CD4-positive, alpha-beta T cell treated with Interleukin-10 for 1 hour (primary cell): Measurements from ENCODE around the gene RALGPS2.
"Not testable (repeated sequence)": the region's sequence is repeated elsewhere in the genome, so short reads cannot be mapped to it uniquely, and the experiment has no call there.

Source experiments
- DNase-seq: peaks from one replicate; pipeline ENCODE4 v3.0.0-alpha.2; 2020

Gene RALGPS2

GRCh38 chr1:178725466-178726086 lies 532 bp downstream of the RALGPS2 start:
- DNase-seq = no peak

GRCh38 chr1:178726087-178726517 lies 1.1 kb downstream of the RALGPS2 start:
- DNase-seq = peak; percentile 68

DNA sequence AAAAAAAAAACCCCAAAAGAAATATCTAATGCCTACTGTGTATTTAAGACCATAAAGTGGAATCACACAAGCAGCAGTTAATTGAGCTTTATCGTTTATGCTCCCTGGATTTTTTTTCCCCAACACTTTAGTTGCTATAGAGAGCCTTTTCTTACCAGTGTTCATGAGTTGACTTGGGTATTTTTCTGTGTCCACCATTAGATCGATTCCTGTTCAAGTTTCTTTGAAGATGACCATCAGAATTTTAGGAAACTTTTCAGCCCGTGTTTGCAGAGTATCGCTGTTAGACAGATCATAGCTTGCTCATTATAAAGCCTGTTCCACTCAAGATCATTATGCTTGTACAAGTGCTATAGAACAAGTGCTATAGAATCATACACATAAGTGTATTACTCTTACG lies 1.5 kb downstream of the RALGPS2 start:
- DNase-seq = no peak

DNA sequence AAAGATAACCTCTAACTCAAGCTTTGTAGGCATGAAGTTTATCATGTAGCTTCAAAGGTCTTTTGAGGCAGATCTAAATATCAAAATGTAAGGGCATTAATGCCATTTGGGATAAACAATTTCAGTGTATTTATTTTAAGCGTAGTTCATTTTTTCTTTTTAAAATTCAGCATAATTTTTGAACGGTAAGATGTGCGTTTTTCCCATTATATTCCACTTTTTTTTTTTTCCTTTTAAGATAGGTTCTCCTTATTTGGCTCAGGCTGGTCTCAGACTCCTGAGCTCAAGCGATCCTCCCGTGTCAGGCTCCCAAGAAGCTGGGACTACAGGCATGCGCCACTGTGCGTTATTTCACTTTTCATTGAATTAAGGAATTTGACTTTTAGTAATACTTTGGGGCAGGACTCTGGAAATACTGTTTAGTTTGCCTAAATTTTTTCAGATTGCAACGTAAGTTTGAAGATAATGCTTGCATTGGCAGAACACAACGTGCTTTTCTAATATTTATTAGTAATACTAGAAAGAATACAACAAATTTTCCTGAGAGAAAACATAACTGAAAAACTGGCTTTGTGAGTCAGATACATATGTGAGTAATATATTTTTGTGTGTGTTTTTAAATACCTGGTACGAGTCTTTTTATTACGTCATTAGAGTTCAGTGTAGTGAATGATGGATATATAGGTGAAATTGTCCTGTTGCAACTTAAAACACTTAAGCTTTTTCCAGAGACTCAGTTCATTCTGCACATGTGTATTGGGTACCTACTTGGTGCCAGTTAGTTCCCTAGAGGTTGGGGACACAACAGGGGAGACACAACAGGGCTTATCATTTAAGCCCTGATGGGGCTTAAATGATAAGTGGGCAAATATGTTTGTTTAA lies 2.2 kb downstream of the RALGPS2 start:
- no peak for DNase-seq

DNA sequence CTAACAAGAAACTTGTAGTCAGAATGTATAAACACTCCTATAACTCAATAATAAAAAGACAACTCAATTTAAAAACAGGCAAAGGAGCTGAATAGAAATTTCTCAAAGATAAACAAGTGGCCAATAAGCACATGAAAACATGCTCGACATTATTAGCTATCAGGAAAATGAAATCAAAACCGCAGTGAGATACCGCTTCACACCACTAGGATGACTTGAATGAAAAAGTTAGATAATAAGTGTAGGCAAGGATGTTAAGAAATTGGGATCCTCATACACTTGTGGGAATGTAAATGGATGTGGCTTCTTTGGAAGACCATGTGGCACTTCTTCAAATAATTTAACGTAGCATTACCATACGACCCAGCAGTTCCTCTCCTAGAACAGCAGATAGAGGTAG lies 8.9 kb downstream of the RALGPS2 start:
- no peak for DNase-seq

DNA sequence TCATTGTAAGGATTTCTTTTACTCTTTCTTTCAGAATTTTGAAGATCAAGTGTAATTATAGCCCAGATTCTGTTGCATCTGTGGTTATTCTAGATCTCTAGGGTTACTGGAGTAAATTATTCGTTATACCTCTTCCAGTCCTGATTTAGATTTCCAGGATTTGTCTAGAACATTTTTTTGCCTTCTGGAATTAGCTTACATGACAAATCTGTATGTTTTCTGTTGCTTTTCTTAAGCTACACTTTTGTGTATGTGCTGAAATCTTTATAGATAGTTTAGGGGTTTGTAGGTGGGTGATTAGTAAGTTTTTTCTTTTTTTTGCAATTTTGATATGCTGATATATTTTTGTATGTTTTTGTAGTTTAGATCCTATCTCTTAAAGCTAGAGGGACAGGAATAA lies 13.7 kb downstream of the RALGPS2 start:
- DNase-seq = no peak

DNA sequence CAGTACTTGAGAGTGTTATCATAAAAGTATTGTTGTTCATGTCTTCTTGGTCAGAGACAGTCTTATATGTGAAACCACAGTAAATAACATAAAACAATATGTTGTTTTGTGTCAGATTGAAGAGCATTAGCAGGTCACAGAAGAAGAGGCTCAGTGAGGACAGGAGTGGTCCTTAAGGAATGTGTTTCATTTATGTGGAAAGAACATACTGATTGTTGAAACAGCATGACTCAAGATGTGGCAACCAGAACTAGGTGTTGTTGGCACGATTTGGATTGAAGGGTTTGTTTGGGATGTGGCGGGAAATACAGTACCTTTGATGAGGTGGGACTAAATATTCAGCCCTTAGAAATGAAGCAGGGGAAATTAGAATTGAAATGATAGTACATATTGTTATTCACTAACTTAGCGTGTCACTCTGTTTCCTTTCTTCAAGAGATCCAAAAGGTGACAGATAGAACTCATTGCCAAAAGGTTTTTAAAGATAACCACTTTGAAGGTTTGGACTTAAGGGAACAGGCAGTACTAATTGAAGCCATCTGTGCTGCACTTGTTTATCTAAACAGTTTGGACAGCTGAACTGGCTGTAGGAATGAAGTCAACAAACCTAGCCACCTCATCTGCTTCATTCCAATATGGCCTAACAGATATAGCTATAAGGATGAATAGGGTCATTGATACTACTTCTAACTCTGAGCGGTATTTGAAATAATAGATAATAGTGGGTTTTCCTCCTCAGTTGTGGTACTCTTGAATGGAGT lies 14.4 kb downstream of the RALGPS2 start:
- DNase-seq = no peak

GRCh38 chr1:178740491-178740890 lies 15.4 kb downstream of the RALGPS2 start:
- no peak for DNase-seq

DNA sequence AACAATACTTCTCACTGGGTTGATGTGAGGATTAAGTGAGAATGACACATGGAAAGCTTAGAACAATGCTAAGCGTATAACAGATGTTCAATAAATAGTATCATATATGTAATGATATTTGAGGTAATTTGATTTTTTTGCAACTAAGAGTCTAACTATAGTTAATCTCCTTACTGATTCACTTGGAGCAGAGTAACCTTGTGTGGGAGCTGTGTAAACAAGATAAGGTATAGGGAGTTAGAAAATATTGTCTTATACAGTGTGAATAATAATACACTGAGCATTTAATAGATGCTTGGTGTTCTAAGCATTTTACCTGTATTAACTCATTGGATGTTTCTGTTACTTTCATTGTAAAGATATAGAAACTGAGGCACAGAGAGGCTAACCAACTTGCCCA lies 15.9 kb downstream of the RALGPS2 start:
- DNase-seq = no peak

- DNase-seq = no peak
Measured at GRCh38 chr1:178743801-178744200, 18.8 kb downstream of the RALGPS2 start.

- DNase-seq = no peak
Measured at GRCh38 chr1:178745260-178745659, 20.2 kb downstream of the RALGPS2 start.

- no peak for DNase-seq
Measured at GRCh38 chr1:178746345-178746744, 21.3 kb downstream of the RALGPS2 start.

DNA sequence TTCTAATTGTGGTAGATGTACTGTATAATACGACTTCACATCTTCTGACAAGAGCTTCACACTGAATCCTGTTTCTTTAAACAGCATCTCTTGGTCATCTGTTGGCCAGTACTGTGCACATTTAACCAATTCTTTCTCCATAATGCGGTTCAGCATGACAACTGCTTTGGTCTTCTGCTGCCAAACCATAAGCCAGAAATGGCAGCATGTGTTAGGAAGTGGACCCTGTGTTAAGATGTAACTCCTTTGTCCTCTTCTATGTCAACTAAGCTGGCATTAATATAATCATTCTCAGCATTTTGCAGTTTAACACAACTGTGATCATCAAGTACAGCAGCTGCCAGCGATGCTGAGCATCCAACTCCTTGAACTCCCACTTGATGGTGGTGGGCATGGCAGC lies 22.3 kb downstream of the RALGPS2 start:
- DNase-seq = not testable (repeated sequence)

DNA sequence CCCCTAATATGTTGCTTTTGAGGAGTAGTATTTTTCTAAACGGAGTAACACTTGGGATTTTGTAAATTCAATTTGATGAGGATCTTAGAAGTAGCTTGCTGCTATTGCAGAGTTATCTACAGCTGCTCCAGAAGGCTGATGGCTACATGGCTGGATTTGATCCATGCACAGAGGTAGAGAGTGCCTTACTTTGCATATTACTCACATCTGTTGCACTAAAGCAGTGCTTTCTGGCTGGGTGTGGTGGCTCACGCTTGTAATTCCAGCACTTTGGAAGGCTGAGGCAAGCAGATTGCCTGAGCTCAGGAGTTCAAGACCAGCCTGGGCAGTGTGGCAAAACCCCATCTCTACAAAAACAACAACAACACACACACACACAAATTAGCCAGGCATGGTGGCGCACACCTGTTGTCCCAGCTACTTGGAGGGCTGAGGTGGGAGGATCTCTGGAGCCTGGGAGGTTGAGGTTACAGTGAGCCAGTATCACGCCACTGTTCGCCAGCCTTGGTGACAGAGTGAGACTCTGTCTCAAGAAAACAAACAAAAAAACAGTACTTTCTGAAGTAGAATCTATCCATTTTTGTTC lies 24.6 kb downstream of the RALGPS2 start:
- DNase-seq = no peak

DNA sequence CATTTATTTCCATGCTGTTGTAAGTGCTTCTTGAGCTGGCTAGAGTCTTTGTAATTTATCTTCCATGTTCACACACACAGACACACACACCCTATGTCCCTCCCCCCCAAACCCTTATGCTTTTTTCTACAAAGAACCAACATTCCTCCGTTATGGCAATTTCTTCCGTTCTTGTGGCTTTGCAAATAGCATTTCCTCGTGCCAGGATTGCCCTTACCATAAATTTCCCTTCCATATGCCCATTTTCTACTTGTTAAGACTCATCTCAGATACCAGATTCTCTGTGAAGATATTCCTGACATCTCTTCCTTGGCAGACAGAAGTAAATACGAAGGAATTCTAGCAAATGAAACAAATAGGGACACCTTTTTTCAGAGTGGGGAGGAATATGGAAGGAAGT lies 26.0 kb downstream of the RALGPS2 start:
- no peak for DNase-seq

DNA sequence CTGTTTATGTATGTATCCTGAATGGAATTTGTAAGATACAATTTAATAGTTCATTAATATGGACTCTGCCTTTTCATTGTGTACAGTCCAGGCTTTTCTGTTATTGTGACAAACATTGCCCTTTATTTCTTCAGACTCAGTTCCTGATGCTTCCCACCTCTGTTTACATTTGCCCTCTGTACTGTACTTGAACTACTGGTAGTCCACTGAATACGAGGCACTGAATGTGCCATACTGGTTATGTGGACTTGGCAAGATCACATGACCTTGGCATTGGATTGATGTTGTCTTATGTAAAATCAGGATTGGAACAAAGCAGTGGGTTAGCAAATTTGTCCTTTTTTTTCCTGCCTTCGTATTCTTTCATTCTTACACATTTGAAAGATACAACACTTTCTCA lies 27.8 kb downstream of the RALGPS2 start:
- no peak for DNase-seq

GRCh38 chr1:178754655-178755256 lies 29.7 kb downstream of the RALGPS2 start:
- not testable (repeated sequence) for DNase-seq

DNA sequence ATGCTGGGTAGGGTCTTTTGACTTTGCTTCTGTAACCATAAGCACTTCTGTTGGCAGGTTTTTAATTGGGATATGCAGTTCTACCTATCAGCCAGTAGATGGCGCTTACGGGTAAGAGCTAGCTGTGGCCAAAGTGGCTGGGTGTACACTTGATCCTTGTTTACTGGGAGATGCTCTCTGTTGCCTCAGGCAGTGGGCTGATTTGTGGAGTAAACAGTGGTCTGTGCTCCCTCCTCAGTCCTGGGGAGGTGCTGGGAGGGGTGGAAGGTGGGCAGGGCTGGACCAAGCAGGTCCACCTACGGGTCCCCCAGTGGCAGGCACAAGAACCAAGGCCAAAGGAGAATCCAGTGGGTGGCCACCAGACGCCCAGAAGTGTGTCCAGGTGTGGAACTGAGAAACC lies 43.4 kb downstream of the RALGPS2 start:
- peak; percentile 47 for DNase-seq

- DNase-seq = no peak
Measured at GRCh38 chr1:178772952-178773351, 47.9 kb downstream of the RALGPS2 start.

DNA sequence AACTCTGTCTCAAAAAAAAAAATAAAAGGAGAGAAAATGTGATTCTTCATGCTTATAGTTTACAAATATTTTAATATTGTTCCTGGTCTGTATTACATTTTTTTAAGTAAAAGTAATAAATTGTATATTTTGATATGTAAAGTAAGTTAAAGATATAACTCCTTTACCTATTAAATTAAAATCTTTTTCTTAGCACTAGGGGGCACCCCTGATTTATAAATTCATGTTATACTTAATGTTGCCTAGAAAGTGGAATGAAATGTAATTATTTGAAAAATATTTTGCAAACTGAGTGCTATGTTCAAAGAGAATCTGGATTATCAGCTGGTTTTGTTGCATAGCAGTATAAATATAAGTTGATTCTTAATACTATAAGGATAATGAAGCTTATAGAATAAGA lies 49.2 kb downstream of the RALGPS2 start:
- peak; percentile 38 for DNase-seq

- no peak for DNase-seq
Measured at GRCh38 chr1:178776553-178776952, 51.5 kb downstream of the RALGPS2 start.

- DNase-seq = no peak
Measured at GRCh38 chr1:178781533-178782330, 56.7 kb downstream of the RALGPS2 start.
